Measurements from ENCODE around the gene SERP1.

SERP1 gene
- 230 to 351 (median 250) reads per million in 3 experiments for total RNA-seq

DNA sequence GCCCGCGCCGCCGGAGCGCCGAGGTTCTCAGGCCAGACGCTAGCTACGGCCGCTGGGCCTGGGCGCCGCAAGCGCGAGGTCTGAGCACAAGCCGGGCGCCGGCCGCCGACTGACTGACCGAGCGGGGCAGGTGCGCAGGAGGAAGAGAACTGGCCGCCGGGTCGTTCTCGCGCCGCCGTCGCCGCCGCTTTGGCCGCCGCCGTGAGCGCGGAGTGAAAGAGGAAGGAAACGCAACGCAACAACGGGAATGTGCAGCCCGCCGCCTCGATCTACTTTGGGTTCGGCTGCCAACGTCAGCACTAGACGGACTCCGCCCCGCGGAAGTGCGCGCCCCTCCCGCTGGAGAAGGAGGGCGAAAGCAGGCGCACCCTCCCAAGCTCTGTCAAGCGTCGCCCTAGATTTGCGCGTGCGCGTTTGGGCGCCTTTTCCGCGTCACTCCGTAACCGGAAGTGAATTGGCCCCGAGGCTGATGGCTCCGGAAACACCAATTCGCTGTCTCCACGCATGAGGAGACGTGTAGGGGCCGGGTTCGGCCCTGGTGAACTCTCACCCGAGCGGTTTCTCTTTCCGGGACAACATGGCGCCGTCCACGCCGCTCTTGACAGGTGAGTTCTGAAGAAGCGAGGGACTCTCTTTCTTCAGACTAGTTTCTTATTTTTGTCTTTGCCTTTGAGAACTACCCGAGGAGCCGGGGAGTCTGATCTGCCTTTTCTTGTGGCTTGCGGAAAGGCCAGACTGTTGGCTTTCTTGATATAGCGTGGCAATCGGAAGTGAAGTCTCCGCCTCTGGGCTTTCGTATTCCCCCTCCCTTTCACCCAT, at the start of gene SERP1, which contains the start of gene EIF2A:
SERP1 (minus strand) TSS at position 271 of the 819 bp plus-strand sequence. CDS start 361 bp downstream, outside the sequence.
EIF2A (plus strand) TSS at position 562 of the 819 bp plus-strand sequence; CDS start at position 578, 16 bp downstream.
- peak; percentile 100 for DNase-seq

- no peak for DNase-seq
Observed at GRCh38 chr3:150594150-150594549, 47.9 kb upstream of the SERP1 start.

- no peak for DNase-seq
Observed at GRCh38 chr3:150589759-150590158, 43.5 kb upstream of the SERP1 start.

DNA sequence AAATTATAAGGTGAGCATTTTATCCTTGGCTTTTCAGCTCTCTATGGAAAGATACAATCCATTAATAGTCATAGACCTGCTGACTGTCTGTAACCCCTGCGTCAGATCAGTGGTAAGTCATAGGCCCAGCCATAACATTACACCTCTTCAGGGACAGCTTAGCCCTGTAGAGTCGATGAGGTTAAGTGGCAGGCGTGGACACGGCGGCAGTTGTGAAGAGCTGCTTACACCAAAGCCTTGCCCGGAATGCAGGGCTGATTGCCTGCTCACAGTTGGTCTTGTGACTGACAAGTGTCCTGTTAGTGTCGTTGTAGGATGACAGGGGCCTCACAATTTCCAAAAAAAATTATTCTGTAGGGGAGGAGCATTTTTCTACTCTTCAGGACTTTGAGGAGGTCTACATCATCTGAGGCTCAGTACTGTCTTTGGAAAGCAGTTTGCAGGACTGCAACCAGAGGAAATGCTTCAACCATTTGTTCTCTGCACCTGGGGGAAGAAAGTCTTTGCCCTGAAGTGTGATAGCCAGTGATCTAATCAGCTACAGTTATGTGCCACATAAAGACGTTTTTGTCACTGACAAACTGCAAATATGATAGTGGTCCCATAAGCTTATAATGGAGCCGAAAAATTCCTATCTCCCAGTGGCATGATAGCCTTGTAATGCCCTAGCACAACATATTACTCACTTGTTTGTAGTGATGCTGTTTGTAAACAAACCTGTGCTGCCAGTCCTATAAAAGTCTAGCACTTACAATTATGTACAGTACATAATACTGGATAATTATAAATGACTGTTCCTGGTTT, 41.9 kb upstream of the SERP1 start:
- no peak for DNase-seq

DNA sequence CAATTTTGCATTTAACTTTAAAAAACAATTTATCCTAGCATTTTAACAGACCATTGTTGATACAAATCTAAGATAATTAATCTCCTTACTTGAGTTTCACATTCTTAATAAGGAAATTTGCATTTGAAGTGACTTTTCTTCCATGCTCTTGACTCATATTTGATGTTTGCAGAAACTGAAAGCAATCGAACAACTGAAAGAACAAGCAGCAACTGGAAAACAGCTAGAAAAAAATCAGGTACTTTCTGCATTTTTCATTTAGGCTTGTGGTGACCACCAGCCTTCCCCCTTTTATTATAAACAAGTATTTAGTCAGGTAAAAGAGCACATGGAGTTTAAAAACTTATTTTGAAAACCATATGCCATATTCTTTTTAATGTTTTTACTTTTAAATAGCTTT, 36.7 kb upstream of the SERP1 start:
- no peak for DNase-seq

GRCh38 chr3:150582620-150583019, 36.3 kb upstream of the SERP1 start:
- DNase-seq = no peak

DNA sequence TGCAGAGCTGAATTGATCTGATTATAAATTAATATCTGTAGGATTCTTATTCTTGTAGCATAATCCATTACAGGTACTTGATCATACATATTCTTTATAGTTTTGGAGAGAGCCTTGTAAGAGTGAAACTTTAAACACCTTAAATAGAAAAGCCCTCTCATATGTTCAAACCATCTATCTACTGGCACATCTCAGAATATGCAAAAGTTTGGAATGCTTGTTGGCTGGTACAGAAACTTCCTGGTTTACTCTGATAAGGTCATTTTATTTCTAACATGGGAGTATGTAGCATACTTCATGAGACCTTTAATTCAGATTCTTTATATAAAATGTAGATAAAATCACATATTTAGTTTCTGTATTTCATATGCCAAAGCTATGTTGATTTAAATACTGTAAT, 34.9 kb upstream of the SERP1 start:
- no peak for DNase-seq

DNA sequence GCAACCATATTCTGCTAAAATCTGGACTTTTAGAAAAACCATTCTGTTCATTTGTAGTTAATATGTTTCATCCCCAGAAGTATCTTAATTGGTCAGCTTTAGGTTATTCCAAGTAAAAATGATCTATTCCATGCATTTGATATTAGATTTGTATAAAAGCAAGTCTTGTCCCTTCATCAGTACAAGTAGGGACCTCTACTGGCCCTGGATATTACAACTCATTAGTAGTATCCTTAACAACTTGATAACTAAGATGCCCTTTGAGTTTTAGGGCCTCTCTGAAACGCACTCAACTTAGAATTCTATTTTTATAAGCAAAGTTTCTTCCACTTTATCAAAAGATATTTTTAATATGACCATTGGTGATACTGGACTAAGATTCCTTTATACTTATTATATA, 31.6 kb upstream of the SERP1 start:
- no peak for DNase-seq

DNA sequence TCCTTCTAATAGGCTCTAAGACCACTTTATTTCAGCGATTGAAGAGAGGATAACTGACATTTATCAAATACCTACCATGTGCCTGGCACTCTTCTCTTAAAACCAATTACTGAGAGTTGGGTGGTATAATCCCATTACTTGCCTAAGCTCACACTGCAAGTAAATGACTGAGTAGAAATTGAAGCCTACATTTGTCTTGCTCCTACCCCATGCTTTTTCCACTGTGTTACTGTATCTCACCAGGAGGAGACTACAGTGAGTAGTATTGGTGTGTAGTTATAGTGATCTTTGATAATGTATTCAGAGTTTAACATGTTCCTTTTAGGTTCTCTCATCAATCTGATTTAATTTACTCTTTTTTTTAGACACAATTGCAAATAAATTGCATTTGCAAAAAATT, 21.0 kb upstream of the SERP1 start:
- no peak for DNase-seq

GRCh38 chr3:150564243-150564642, 17.9 kb upstream of the SERP1 start:
- DNase-seq = no peak

DNA sequence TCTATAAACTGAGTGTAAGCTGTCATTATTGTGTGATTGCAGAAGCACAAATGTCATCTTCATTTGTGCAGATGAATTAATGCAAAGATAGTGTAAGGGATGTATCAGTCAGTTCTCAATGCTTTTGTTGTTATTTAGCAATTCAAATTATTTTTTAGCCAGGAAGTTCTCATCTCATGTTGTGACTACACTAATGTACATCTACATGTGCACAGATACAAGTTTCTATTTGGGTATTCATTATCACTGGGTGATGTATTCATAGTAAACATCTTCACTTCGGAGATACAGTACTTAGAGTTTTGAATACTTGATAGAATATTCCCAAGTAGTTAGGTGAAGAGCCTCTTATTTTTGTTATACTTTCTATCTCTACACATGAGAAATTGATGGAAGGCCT, 11.4 kb upstream of the SERP1 start:
- no peak for DNase-seq

GRCh38 chr3:150556792-150557191, 10.5 kb upstream of the SERP1 start:
- DNase-seq = no peak

DNA sequence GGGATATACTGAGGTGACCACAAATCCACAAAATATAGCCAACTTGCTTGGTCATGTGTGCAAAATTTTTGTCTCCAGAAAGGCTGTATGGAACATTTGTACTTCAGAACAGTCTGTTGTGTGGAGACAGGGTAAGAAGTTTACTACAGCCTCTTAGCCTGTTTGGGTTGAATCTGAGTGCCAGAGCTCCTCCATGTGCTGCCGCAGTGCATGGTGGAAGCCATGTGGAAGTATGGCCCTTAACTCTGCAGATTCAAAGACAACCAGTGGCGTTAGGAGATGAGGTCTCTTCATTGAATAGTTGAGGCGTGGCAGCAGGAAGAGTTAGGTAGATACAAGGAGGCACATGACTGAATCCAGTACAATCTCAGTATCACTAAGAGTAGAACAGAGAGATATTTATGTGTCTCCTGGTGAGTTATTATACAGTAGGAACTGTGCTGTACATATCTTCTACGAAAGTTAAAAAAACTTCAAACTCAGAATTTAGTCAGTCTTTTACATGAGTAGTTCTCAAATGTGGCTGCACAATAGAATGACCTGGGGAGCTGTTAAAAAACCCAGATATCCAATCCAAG, 9.7 kb upstream of the SERP1 start:
- DNase-seq = no peak

DNA sequence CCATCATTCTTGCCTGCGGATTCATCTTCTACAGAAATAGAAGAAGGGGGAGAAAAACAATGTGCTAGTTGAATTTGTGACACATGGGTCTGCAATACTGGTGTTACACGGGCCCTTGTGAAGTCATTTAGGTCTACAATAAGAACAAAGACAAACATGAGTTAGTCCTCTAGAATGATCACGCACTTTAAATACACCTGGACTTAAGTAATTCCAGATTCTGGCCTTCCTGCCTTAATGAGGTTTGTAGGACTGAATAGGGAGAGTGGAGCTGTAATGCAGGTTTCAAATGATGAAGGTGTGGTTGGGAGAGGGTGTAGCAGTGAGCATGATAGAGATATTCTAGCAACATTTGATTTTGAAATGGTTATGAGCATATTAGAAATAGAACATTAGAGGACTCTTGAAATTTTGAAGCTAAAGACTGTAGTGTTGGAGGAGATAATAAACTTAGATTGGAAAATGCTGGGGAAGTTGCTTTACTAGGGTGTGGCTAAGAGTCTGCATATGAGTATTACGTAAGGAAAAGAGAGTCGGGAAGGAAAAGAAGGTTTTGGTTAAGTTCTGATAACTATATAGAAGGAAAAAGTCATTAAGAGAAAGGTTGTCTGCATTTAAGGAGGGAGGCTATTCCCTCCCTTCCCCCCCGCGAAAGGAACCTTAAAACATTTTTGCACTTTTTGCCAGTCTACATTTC, 897 bp upstream of the SERP1 start:
- no peak for DNase-seq

DNA sequence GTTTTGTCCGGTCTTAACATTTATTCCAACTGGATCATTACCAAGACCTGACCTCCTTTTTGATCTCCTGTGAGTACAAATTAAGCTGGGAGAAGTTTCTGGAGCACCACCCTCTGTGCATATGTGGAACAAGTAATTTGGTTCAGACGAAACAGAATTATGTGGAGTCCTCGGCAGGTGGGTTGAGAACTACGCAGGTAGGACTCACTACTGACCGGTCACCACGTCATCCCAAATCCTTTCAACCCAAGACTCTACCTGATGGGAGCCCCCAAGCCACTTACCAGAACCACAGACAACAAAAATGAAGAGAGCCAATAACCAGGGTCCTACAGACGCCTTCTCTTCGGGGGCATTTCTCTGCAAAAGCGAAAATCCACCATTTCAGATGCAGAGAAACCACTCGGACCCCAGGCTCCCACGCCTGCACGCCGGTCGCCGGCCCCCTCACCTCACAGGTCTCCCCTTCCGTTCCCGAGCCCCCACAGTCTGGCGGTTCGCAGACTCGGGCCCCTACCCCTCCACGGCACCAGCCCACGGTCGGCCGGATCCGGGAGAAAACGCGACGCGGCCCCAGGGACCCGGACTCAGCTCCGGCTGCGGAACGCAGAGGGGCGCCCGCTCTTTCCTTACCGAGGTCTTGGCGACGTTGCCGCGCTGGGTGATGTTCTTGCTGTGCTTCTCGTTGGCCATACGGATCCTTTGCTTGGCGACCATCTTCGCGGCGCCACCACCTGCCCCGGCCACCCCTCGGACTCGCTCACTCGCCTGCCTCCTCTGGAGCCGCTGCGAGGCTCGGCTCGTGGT, 674 bp downstream of the SERP1 start:
- DNase-seq = no peak

DNA sequence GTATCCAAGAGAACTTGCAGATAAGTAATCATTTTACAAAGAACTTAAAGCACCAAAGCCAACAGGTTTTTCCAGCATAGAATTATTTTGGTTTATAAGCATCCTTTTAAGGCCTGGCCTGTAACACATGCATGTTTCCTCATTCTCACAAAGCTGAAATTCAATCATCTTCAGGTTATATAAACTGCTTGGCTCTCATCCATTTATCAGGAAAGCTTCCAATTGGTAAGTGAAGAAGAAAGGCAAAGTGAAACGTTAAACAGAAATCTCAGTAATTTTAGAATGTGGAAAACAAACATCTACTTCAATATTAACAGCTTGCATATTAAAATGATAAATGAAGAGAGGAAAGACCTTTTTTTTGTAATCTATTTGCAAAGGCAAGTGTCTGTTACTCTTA, 1.6 kb downstream of the SERP1 start:
- no peak for DNase-seq

DNA sequence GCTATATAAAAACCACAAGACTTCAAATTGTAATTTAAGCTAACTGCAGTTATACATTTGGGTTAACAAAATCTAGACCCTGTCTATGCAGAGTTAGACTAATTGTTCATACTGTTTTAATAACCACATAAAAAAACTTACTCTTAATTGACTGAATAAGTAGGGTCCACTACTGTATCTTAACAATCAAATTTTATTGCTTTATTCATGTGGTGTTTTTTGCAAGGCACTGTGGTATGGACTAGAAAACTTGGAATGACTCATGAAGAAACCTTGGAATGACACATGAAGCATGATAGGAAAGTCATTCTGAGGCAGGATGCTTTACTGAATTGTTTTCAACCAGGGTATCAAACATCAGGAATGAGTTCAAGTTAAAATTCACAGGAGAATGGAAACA, 2.3 kb downstream of the SERP1 start:
- no peak for DNase-seq

GRCh38 chr3:150543531-150543930, 2.8 kb downstream of the SERP1 start:
- no peak for DNase-seq

DNA sequence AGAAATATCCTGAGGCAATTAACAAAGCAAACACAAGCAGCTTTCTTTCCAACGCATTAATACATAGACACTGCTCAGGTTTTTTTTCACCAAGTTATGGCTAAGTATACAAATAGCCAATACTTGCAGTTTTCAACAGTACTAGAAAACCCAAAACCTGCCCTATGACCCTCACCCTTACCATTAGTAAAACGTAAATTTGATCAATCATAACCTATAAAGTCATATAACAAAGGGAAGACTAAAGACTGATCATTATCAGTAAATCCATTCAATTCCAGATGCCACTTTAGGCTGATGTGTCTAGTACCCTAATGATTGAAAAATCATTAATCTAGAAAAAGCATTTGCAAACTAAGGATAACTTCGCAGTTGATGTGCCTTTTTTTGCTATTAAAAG, 3.2 kb downstream of the SERP1 start:
- DNase-seq = no peak

GRCh38 chr3:150540991-150541390, 5.3 kb downstream of the SERP1 start:
- DNase-seq = no peak

GRCh38 chr3:150540297-150540696, 6.0 kb downstream of the SERP1 start:
- DNase-seq = no peak

Measured in central memory CD4-positive, alpha-beta T cell (primary cell).